H1 (cell line): Measurements from ENCODE around the gene GSX1. TPM values are rescaled to one million over a fixed set of nuclear protein-coding genes. Genes with fewer than 3 reads are reported as not detected.

Experiments used
- CTCF ChIA-PET: fragments of 300-600 bp; sonication (Branson Sonifier 250); formaldehyde crosslinking; loops from one replicate; lab custom pipeline; 2021; ENCODE audit not compliant: partially characterized antibody; lab: Charles Lee
- POLR2A ChIA-PET: fragments of 300-600 bp; sonication (Branson Sonifier 250); formaldehyde crosslinking; loops from one replicate; lab custom pipeline; 2021; ENCODE audit warnings: inconsistent platforms; ENCODE audit not compliant: partially characterized antibody; lab: Charles Lee
- DNase-seq, 2 experiments: peaks; one replicate each; pipeline versions ENCODE4 v3.0.0 to v3.0.0-alpha.2; 2010 to 2022; ENCODE audit warnings: low spot score in 2 of 2, low read depth in 1 of 2, mixed read lengths in 1 of 2
- FAIRE-seq: peaks from 2 replicates; lab custom pipeline; 2011; peaks lifted over from hg19 to GRCh38; lab: Jason Lieb, UNC
- H2AFZ ChIP-seq: 2 replicates; pipeline ENCODE4 v1.8.1; 2012; ENCODE audit warnings: low read length, inconsistent platforms
- H2AK5ac ChIP-seq: 2 replicates; pipeline ENCODE4 v1.6.1; 2013; ENCODE audit warnings: low read depth, low read length
- H2BK120ac ChIP-seq: replicated peaks from 2 replicates; pipeline ENCODE3; 2013; ENCODE audit warnings: low read depth, low read length, inconsistent platforms
- H2BK12ac ChIP-seq: 2 replicates; pipeline ENCODE4 v1.6.1; 2013; ENCODE audit warnings: low read depth, low read length
- H2BK15ac ChIP-seq: 2 replicates; pipeline ENCODE4 v1.6.1; 2013; ENCODE audit warnings: low read length
- H2BK20ac ChIP-seq: 2 replicates; pipeline ENCODE4 v1.6.1; 2013; ENCODE audit warnings: low read length
- H2BK5ac ChIP-seq: 2 replicates; pipeline ENCODE4 v1.6.1; 2013; ENCODE audit warnings: low read depth, low read length
- H3K14ac ChIP-seq: 2 replicates; pipeline ENCODE4 v1.6.1; 2013; ENCODE audit warnings: inconsistent platforms; ENCODE audit not compliant: insufficient read length
- H3K18ac ChIP-seq: 2 replicates; pipeline ENCODE4 v1.6.1; 2013; ENCODE audit warnings: low read length; ENCODE audit errors: extremely low read depth
- H3K23ac ChIP-seq: 2 replicates; pipeline ENCODE4 v1.6.1; 2013; ENCODE audit warnings: inconsistent platforms; ENCODE audit not compliant: insufficient read length
- H3K23me2 ChIP-seq: 2 replicates; pipeline ENCODE4 v1.6.1; 2013; ENCODE audit warnings: low read depth, low read length
- H3K27ac ChIP-seq: 2 replicates; pipeline ENCODE4 v1.6.1; 2011; ENCODE audit warnings: low read depth, low read length, inconsistent platforms
- H3K27me3 ChIP-seq, 4 experiments: replicated peaks in 1 of 4; 1 replicate in 1 of 4; 2 replicates in 3 of 4; pipeline versions ENCODE4 v1.6.1 to v1.8.1; 2011 to 2013; ENCODE audit warnings: low read length in 3 of 4, mild to moderate bottlenecking in 3 of 4, inconsistent platforms in 2 of 4, mixed read lengths in 2 of 4, moderate library complexity in 1 of 4; ENCODE audit not compliant: control insufficient read depth in 3 of 4, insufficient read depth in 3 of 4; ENCODE audit errors: extremely low read depth in 1 of 4
- H3K36me3 ChIP-seq, 4 experiments: 2 replicates each; pipeline versions ENCODE4 v1.6.1 to v1.8.1; 2011 to 2013; ENCODE audit warnings: mild to moderate bottlenecking in 4 of 4, low read length in 3 of 4, moderate library complexity in 2 of 4, control low read depth in 1 of 4, inconsistent platforms in 1 of 4; ENCODE audit not compliant: insufficient read depth in 4 of 4, control insufficient read depth in 2 of 4
- H3K4ac ChIP-seq: replicated peaks from 2 replicates; pipeline ENCODE3; 2013; ENCODE audit warnings: low read length, low read depth, mixed read lengths, inconsistent platforms; ENCODE audit not compliant: insufficient read length
- H3K4me1 ChIP-seq, 4 experiments: replicated peaks in 1 of 4; 1 replicate in 1 of 4; 2 replicates in 3 of 4; pipeline versions ENCODE4 v1.6.1 to v1.8.1; 2011 to 2013; ENCODE audit warnings: low read length in 3 of 4, inconsistent platforms in 2 of 4, mixed read lengths in 1 of 4; ENCODE audit not compliant: insufficient read depth in 4 of 4, control insufficient read depth in 3 of 4
- H3K4me2 ChIP-seq, 2 experiments: 2 replicates each; pipeline versions ENCODE4 v1.6.1 to v1.8.1; 2011 to 2013; ENCODE audit warnings: low read depth in 2 of 2, low read length in 2 of 2, control low read depth in 1 of 2, inconsistent platforms in 1 of 2, mild to moderate bottlenecking in 1 of 2; ENCODE audit not compliant: insufficient read depth in 1 of 2
- H3K4me3 ChIP-seq, 4 experiments: fragments of 200-600, 300-600 bp in 1 of 4; sonication (generic), shearing (Covaris generic), sonication (Bioruptor Twin) in 1 of 4; 2 replicates each; pipeline versions ENCODE4 v1.5.1 to v1.8.1; 2011 to 2016; ENCODE audit warnings: low read length in 4 of 4, low read depth in 3 of 4, control low read depth in 2 of 4, inconsistent platforms in 2 of 4, mild to moderate bottlenecking in 2 of 4, mixed read lengths in 1 of 4, moderate library complexity in 1 of 4; ENCODE audit not compliant: insufficient read depth in 2 of 4; ENCODE audit errors: extremely low read depth in 1 of 4
- H3K56ac ChIP-seq: replicated peaks from 2 replicates; pipeline ENCODE3; 2013; ENCODE audit warnings: low read depth, mild to moderate bottlenecking, mixed read lengths, low read length, inconsistent platforms; ENCODE audit not compliant: insufficient read length
- H3K79me1 ChIP-seq: 2 replicates; pipeline ENCODE4 v1.6.1; 2013; ENCODE audit warnings: low read depth, low read length, control low read depth
- H3K79me2 ChIP-seq, 2 experiments: 2 replicates each; pipeline versions ENCODE4 v1.6.1 to v1.8.1; 2012 to 2013; ENCODE audit warnings: low read length in 2 of 2, mild to moderate bottlenecking in 2 of 2, inconsistent platforms in 1 of 2; ENCODE audit not compliant: insufficient read depth in 2 of 2, control insufficient read depth in 1 of 2
- H3K9ac ChIP-seq, 4 experiments: replicated peaks in 1 of 4; 1 replicate in 1 of 4; 2 replicates in 3 of 4; pipeline versions ENCODE4 v1.6.1 to v1.8.1; 2011 to 2013; ENCODE audit warnings: low read depth in 3 of 4, low read length in 3 of 4, control low read depth in 2 of 4, mild to moderate bottlenecking in 2 of 4, moderate library complexity in 2 of 4, inconsistent platforms in 1 of 4; ENCODE audit errors: extremely low read depth in 1 of 4
- H3K9me3 ChIP-seq, 2 experiments: 2 replicates each; pipeline versions ENCODE4 v1.6.1 to v1.8.1; 2012 to 2013; ENCODE audit warnings: mild to moderate bottlenecking in 2 of 2, moderate library complexity in 2 of 2, control low read depth in 1 of 2, inconsistent platforms in 1 of 2, low read depth in 1 of 2, low read length in 1 of 2, mixed read lengths in 1 of 2; ENCODE audit not compliant: insufficient read depth in 2 of 2
- H4K20me1 ChIP-seq, 2 experiments: replicated peaks in 1 of 2; 2 replicates each; pipeline versions ENCODE3 to v1.8.1; 2011 to 2013; ENCODE audit warnings: inconsistent platforms in 2 of 2, low read length in 2 of 2, mild to moderate bottlenecking in 1 of 2; ENCODE audit not compliant: insufficient read depth in 2 of 2, control insufficient read depth in 1 of 2
- H4K5ac ChIP-seq: 2 replicates; pipeline ENCODE4 v1.6.1; 2013; ENCODE audit warnings: low read length, low read depth, mixed read lengths, inconsistent platforms; ENCODE audit not compliant: insufficient read length
- H4K8ac ChIP-seq: 2 replicates; pipeline ENCODE4 v1.8.0; 2013; ENCODE audit warnings: mild to moderate bottlenecking, moderate library complexity, low read length, inconsistent platforms; ENCODE audit not compliant: insufficient read depth; ENCODE audit errors: extremely low read depth
- H4K91ac ChIP-seq: replicated peaks from 2 replicates; pipeline ENCODE3; 2013; ENCODE audit warnings: low read length, mixed read lengths, inconsistent platforms; ENCODE audit not compliant: insufficient read length
- EZH2 ChIP-seq: fragments of 200-600 bp; sonication (generic); IDR thresholded peaks from 2 replicates; pipeline ENCODE4 v1.7.1; 2012; ENCODE audit warnings: low read depth, mild to moderate bottlenecking, moderate library complexity, low read length, inconsistent platforms; ENCODE audit not compliant: severe bottlenecking
- GABPA ChIP-seq: IDR thresholded peaks from 2 replicates; pipeline ENCODE4 v1.6.1; 2011; ENCODE audit warnings: mild to moderate bottlenecking, low read length, moderate library complexity, borderline replicate concordance; ENCODE audit not compliant: insufficient read depth
- JUN ChIP-seq: IDR thresholded peaks from 2 replicates; pipeline ENCODE4 v1.6.1; 2011; ENCODE audit warnings: low read depth, mild to moderate bottlenecking, improper control_type of control experiment, low read length
- POLR2AphosphoS5 ChIP-seq: IDR thresholded peaks from 2 replicates; pipeline ENCODE4 v1.6.1; 2011; ENCODE audit warnings: low read depth, low read length
- SIN3A ChIP-seq, 2 experiments: IDR thresholded peaks in 1 of 2; conservative IDR thresholded peaks in 1 of 2; 2 replicates each; pipeline ENCODE4 v1.6.1; 2011 to 2012; ENCODE audit warnings: low read length in 2 of 2, improper control_type of control experiment in 1 of 2, low read depth in 1 of 2, mild to moderate bottlenecking in 1 of 2
- SP4 ChIP-seq: IDR thresholded peaks from 2 replicates; pipeline ENCODE4 v1.6.1; 2012; ENCODE audit warnings: low read length, inconsistent platforms
- TAF7 ChIP-seq: optimal IDR thresholded peaks from 2 replicates; pipeline ENCODE3; 2011; ENCODE audit warnings: low read depth, mild to moderate bottlenecking, inconsistent platforms, low read length, moderate library complexity, borderline replicate concordance
- WGBS, 2 experiments: shearing (Covaris generic) in 1 of 2; methylation state at CpG; one replicate each; pipeline versions ENCODE4 v1.1.6 to v1.1.7; 2013 to 2015; ENCODE audit warnings: low lambda C conversion rate in 2 of 2, mixed read lengths in 2 of 2, inconsistent platforms in 1 of 2, low coverage in 1 of 2, missing lambda C conversion rate in 1 of 2; ENCODE audit not compliant: insufficient replicate concordance in 2 of 2, insufficient coverage in 1 of 2, insufficient read length in 1 of 2; ENCODE audit errors: extremely low coverage in 1 of 2, missing lambda C conversion rate in 1 of 2; 5-methylcytosine and 5-hydroxymethylcytosine counted together
- long read RNA-seq, 2 experiments: library from RNA in 1 of 2; library from capped mRNA in 1 of 2; stranded (forward); transcript quantifications; one replicate each; pipeline ENCODE4 v2.0.0, GENCODE V29; 2021; ENCODE audit warnings: inconsistent platforms in 1 of 2
- polyA minus RNA-seq, 3 experiments: library from RNA; depleted of rRNA, polyadenylated mRNA; stranded (reverse); fragments of >200 nt; gene quantifications; 1 replicate in 2 of 3; 2 replicates in 1 of 3; pipeline ENCODE4 v1.2.3, GENCODE V29; 2011
- polyA plus RNA-seq, 7 experiments: library from polyadenylated mRNA; depleted of rRNA in 3 of 7; stranded (reverse) in 5 of 7; unstranded in 2 of 7; fragments of >200 nt in 5 of 7; fragments of 200-250 nt in 2 of 7; gene quantifications; 1 replicate in 5 of 7; 2 replicates in 1 of 7; 4 replicates in 1 of 7; pipeline versions ENCODE4 v1.2.1 to v1.2.3, GENCODE V29; 2011 to 2013; ENCODE audit warnings: missing spikeins in 2 of 7, mixed read lengths in 2 of 7
- total RNA-seq: library from RNA; stranded (reverse); fragmentation: NEBNext Ultra II Directional; extraction: Animal tissue kit (Norgen Biotek cat#: 25700); gene quantifications from 2 replicates; pipeline ENCODE4 v1.2.1, GENCODE V29; 2021
- TF ChIP-seq, protein P1 (sequence below): IDR thresholded peaks from 2 replicates; pipeline ENCODE4 v1.6.1; 2012; ENCODE audit warnings: inconsistent platforms

The GSX1 gene
- total RNA-seq: not detected in 2 replicates
- 0.08 TPM in 1 of 2 replicates, not detected in the other for polyA plus RNA-seq (2011; rRNA removed)
- polyA plus RNA-seq (2011; cell fraction: cytosol; rRNA removed): not detected
- not detected for polyA plus RNA-seq (2011; cell fraction: nucleus; rRNA removed)
- not detected in 4 replicates for polyA plus RNA-seq (2012, experiment 1 of 2)
- polyA plus RNA-seq (2012, experiment 2 of 2): not detected
- polyA plus RNA-seq (2013, experiment 1 of 2): not detected
- not detected for polyA plus RNA-seq (2013, experiment 2 of 2)
- not detected in 2 replicates for polyA minus RNA-seq (2011; rRNA and poly(A)+ RNA removed)
- not detected for polyA minus RNA-seq (2011; cell fraction: cytosol; rRNA and poly(A)+ RNA removed)
- not detected for polyA minus RNA-seq (2011; cell fraction: nucleus; rRNA and poly(A)+ RNA removed)
- long read RNA-seq, experiment 1: 0 reads
- long read RNA-seq, experiment 2: 0 reads

DNA sequence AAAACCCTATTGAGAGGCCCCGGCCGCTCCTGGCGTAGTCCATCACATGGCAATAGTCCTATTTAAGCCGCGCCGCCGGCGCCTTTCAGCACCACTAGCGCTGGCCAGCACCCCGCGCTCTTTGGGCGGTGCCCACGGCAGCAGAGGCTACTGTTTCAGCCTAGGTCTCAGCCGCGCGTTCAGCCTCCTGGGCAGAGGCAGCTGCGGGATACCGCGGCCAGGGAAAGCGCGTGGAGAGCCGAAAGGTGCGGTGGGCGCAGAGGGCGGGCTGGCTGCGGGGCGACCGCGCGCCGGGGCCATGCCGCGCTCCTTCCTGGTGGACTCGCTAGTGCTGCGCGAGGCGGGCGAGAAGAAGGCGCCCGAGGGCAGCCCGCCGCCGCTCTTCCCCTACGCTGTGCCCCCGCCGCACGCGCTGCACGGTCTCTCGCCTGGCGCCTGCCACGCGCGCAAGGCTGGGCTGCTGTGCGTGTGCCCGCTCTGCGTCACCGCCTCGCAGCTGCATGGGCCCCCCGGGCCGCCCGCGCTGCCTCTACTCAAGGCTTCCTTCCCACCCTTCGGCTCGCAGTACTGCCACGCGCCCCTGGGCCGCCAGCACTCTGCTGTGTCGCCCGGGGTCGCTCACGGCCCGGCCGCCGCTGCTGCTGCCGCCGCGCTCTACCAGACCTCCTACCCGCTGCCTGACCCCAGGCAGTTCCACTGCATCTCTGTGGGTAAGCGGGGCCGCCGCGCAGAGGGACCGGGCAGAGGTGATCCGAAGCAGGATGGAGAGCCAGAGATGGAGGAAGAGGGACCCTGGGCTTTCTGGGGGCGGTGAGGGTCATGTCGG lies at the start of gene GSX1:
GSX1 (plus strand) TSS at position 91 of the 826 bp plus-strand sequence; CDS start at position 299, 208 bp downstream.
- DNase-seq: peak; percentile 63 to 87
- Histone ChIP-seq H2BK5ac (no peak within 1 kb of the TSS), H3K36me3 (peaks cover 0 to 4% (median 0%) of the 10 kb centered on the region in 4 experiments; a peak in 1 of 8 replicates), H3K23ac (no peak within 1 kb of the TSS), H3K79me2 (no peaks in the 10 kb centered on the region), H3K23me2 (peaks cover 9% of the 10 kb centered on the region; the same call in 1 of the 2 replicates), H3K4me3 (peak within 1 kb of the TSS in 1 of 4 experiments; percentile 54; a peak in 3 of 8 replicates), H2BK15ac (no peak within 1 kb of the TSS), H3K56ac (no peak within 1 kb of the TSS), H3K4ac (no peak within 1 kb of the TSS), H3K4me2 (peak within 1 kb of the TSS; percentile 49 to 60), H2AFZ (no peak within 1 kb of the TSS), H3K9ac (no peak within 1 kb of the TSS), H3K27ac (no peak within 1 kb of the TSS), H2BK12ac (peak within 1 kb of the TSS; percentile 71), H4K91ac (no peak within 1 kb of the TSS), H2AK5ac (peak within 1 kb of the TSS; percentile 61; the same call in 1 of the 2 replicates), H4K5ac (no peak within 1 kb of the TSS), H3K18ac (peak within 1 kb of the TSS; percentile 32; the same call in 1 of the 2 replicates), H2BK20ac (peak within 1 kb of the TSS; percentile 48; the same call in 1 of the 2 replicates), H4K20me1 (peaks cover 22 to 53% of the 10 kb centered on the region in 2 experiments), H3K14ac (no peak within 1 kb of the TSS), H3K9me3 (no peaks in the 10 kb centered on the region), H4K8ac (peak within 1 kb of the TSS; percentile 28; the same call in 1 of the 2 replicates), H3K79me1 (no peaks in the 10 kb centered on the region), H2BK120ac (no peak within 1 kb of the TSS), H3K4me1 (peaks cover 10 to 55% (median 35%) of the 10 kb centered on the region in 4 experiments), H3K27me3 (peaks cover 95 to 100% (median 100%) of the 10 kb centered on the region in 4 experiments)
- ChIA-PET POLR2A (no interaction called here), CTCF (interaction anchor here (1.6 to 23.4 kb wide), 5 partner anchors 11 to 189 kb away, joined by 4 to 345 read pairs (median 5); no protein-coding TSS in a partner anchor)
- 3% methylated on average over 51 of the region's 87 CpGs; no CpG with 5 or more reads in 1 of the 2 experiments for WGBS, 2 experiments
- no peak for FAIRE-seq
- TF ChIP-seq SIN3A (conservative IDR thresholded peaks at IDR 0.05 in 1 of 2, IDR thresholded peaks at IDR 0.05 in 1 of 2; ENCODE audit: low read depth in 1 of 2, low read length in 2 of 2): peak; percentile 95 to 97
- TF ChIP-seq, protein P1, sequence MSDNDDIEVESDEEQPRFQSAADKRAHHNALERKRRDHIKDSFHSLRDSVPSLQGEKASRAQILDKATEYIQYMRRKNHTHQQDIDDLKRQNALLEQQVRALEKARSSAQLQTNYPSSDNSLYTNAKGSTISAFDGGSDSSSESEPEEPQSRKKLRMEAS: peak; percentile 60
- no peak for TF ChIP-seq SP4
- TF ChIP-seq TAF7: no peak
- TF ChIP-seq JUN: no peak
- TF ChIP-seq GABPA: peak; percentile 51; the same call in 1 of the 2 replicates
- TF ChIP-seq POLR2AphosphoS5: no peak
- TF ChIP-seq EZH2: no peak
